Fibroblast of villous mesenchyme (primary cell): ENCODE results near the gene ABCC4. TPM values are rescaled to one million over a fixed set of nuclear protein-coding genes. Genes with fewer than 3 reads are reported as not detected.
A peak's percentile ranks its signal among the peaks of the same experiment; 100 is the strongest.

Experiments used
- DNase-seq: peaks from one replicate; pipeline ENCODE4 v3.0.0-alpha.2; 2010; ENCODE audit warnings: low read depth
- H3K4me3 ChIP-seq: 2 replicates; pipeline ENCODE4 v1.5.1; 2011; ENCODE audit warnings: low read depth, mild to moderate bottlenecking, low read length
- CTCF ChIP-seq: IDR thresholded peaks from 2 replicates; pipeline ENCODE4 v1.5.1; 2012; ENCODE audit warnings: low read depth, mild to moderate bottlenecking, low read length; ENCODE audit not compliant: insufficient read depth
- total RNA-seq: library from RNA; depleted of rRNA; stranded (reverse); fragments of >200 nt; gene quantifications from 2 replicates; pipeline ENCODE4 v1.2.3, GENCODE V29; 2012

Gene ABCC4
- total RNA-seq, 1 donor: 56.6 TPM

- DNase-seq: no peak
- H3K4me3 ChIP-seq: no peak overlapping the region
- TF ChIP-seq CTCF: no peak
Observed at GRCh38 chr13:95154413-95154886, 146.8 kb downstream of the ABCC4 start.

GRCh38 chr13:95153647-95154412, 147.4 kb downstream of the ABCC4 start:
- DNase-seq: peak; percentile 54
- no peak for TF ChIP-seq CTCF
- no peak overlapping the region for H3K4me3 ChIP-seq

- no peak for TF ChIP-seq CTCF
- DNase-seq: no peak
Observed at GRCh38 chr13:95151942-95152587, 149.2 kb downstream of the ABCC4 start.

GRCh38 chr13:95150555-95150954, 150.7 kb downstream of the ABCC4 start:
- TF ChIP-seq CTCF: no peak
- DNase-seq: no peak

More at GRCh38 chr13:95151942-95152587, 149.2 kb downstream of the ABCC4 start:
- H3K4me3 ChIP-seq: no peak overlapping the region

GRCh38 chr13:95146486-95146885, 154.8 kb downstream of the ABCC4 start:
- DNase-seq: peak; percentile 23
- TF ChIP-seq CTCF: no peak
- H3K4me3 ChIP-seq: no peak overlapping the region

More at GRCh38 chr13:95150555-95150954, 150.7 kb downstream of the ABCC4 start:
- no peak overlapping the region for H3K4me3 ChIP-seq

- DNase-seq: no peak
- no peak overlapping the region for H3K4me3 ChIP-seq
- TF ChIP-seq CTCF: no peak
Observed at GRCh38 chr13:95145587-95145986, 155.7 kb downstream of the ABCC4 start.
